HepG2 (cell line): ENCODE measurements around the gene TIAM1. TPM values are rescaled to one million over a fixed set of nuclear protein-coding genes. Genes with fewer than 3 reads are reported as not detected.

Experiments
- ATAC-seq: fragments of 200-7000 bp; cut with Tn5 transposase; 3 replicates; pipeline ENCODE4 v1.9.1; 2020; ENCODE audit warnings: mild to moderate bottlenecking, moderate library complexity
- BruUV-seq: library from RNA; stranded (reverse); fragments of 400-500 nt; replicated peaks from 2 replicates; lab custom pipeline; 2021; lab: Mats Ljungman, UMichigan
- CTCF ChIA-PET: fragments of 300-600 bp; formaldehyde crosslinking; extraction: SDS; loops from one replicate; lab custom pipeline; 2021; ENCODE audit warnings: low total read pairs, inconsistent platforms, low intra/inter-chr PET ratio; lab: Yijun Ruan, JAX
- POLR2A ChIA-PET: fragments of 350-600 bp; sonication (Branson Sonifier 250); formaldehyde crosslinking; loops from one replicate; lab custom pipeline; 2020; ENCODE audit warnings: antibody characterized with exemption, inconsistent platforms; lab: Yijun Ruan, JAX
- DNase-seq: peaks from one replicate; pipeline ENCODE4 v3.0.0-alpha.2; 2015; ENCODE audit warnings: low spot score
- FAIRE-seq: peaks from 3 replicates; lab custom pipeline; 2011; peaks lifted over from hg19 to GRCh38; lab: Jason Lieb, UNC
- H2AFZ ChIP-seq: one replicate; pipeline ENCODE4 v1.6.1; 2011; ENCODE audit warnings: low read length, inconsistent platforms
- H3K27ac ChIP-seq: fragments of 300-600 bp; 3 replicates; pipeline ENCODE4 v1.8.0; 2011; ENCODE audit warnings: mixed run types, mild to moderate bottlenecking, mixed read lengths, low read length, inconsistent platforms; ENCODE audit not compliant: insufficient read depth; ENCODE audit errors: extremely low read length
- H3K27me3 ChIP-seq, 2 experiments: fragments of 200-600 bp in 1 of 2; 2 replicates in 1 of 2; 3 replicates in 1 of 2; pipeline versions ENCODE4 v1.6.0 to v1.8.0; 2011; ENCODE audit warnings: low read length in 2 of 2, mild to moderate bottlenecking in 2 of 2, moderate library complexity in 2 of 2, inconsistent platforms in 1 of 2; ENCODE audit not compliant: insufficient read depth in 2 of 2, control insufficient read depth in 1 of 2
- H3K36me3 ChIP-seq, 2 experiments: fragments of 200-600 bp in 1 of 2; replicated peaks in 1 of 2; 2 replicates in 1 of 2; 3 replicates in 1 of 2; pipeline versions ENCODE4 v1.5.1 to v1.8.0; 2011; ENCODE audit warnings: low read length in 2 of 2, inconsistent platforms in 1 of 2; ENCODE audit not compliant: insufficient read depth in 2 of 2, control insufficient read depth in 1 of 2
- H3K4me1 ChIP-seq: 2 replicates; pipeline ENCODE4 v1.5.1; 2012; ENCODE audit warnings: low read length, inconsistent platforms; ENCODE audit not compliant: insufficient read depth
- H3K4me2 ChIP-seq: 2 replicates; pipeline ENCODE4 v1.6.0; 2011; ENCODE audit warnings: low read depth, low read length, inconsistent platforms
- H3K4me3 ChIP-seq, 3 experiments: fragments of 200-600 bp in 1 of 3; sonication (generic), shearing (Covaris generic) in 1 of 3; replicated peaks in 1 of 3; 2 replicates each; pipeline ENCODE4 v1.5.1; 2011 to 2016; ENCODE audit warnings: low read length in 3 of 3, inconsistent platforms in 2 of 3, low read depth in 2 of 3, mild to moderate bottlenecking in 2 of 3, control low read depth in 1 of 3, mixed read lengths in 1 of 3; ENCODE audit not compliant: insufficient read depth in 1 of 3
- H3K79me2 ChIP-seq: one replicate; pipeline ENCODE4 v1.6.1; 2011; ENCODE audit warnings: low read length, inconsistent platforms; ENCODE audit not compliant: insufficient read depth
- H3K9ac ChIP-seq: 2 replicates; pipeline ENCODE4 v1.6.0; 2011; ENCODE audit warnings: mild to moderate bottlenecking, low read depth, low read length, inconsistent platforms; ENCODE audit not compliant: insufficient read depth
- H3K9me3 ChIP-seq: 2 replicates; pipeline ENCODE4 v1.5.1; 2012; ENCODE audit warnings: mild to moderate bottlenecking, low read length
- H4K20me1 ChIP-seq: 2 replicates; pipeline ENCODE4 v1.6.0; 2011; ENCODE audit warnings: inconsistent platforms, mild to moderate bottlenecking, low read length, moderate library complexity; ENCODE audit not compliant: insufficient read depth
- CHCHD3 ChIP-seq: sonication (generic); formaldehyde crosslinking; IDR thresholded peaks from 2 replicates; pipeline ENCODE4 v1.8.0; 2022; ENCODE audit warnings: mild to moderate bottlenecking, missing genetic modification reagents, moderate library complexity
- GFI1 ChIP-seq: sonication (generic); formaldehyde crosslinking; IDR thresholded peaks from 2 replicates; pipeline ENCODE4 v1.5.0; 2020; ENCODE audit warnings: missing genetic modification reagents, mild to moderate bottlenecking, borderline replicate concordance
- MAFG ChIP-seq: sonication (generic); formaldehyde crosslinking; IDR thresholded peaks from 2 replicates; pipeline ENCODE4 v1.5.1; 2020; ENCODE audit warnings: mild to moderate bottlenecking, missing genetic modification reagents
- PRMT3 ChIP-seq: sonication (generic); formaldehyde crosslinking; IDR thresholded peaks from 2 replicates; pipeline ENCODE4 v1.8.1; 2022; ENCODE audit warnings: low read depth, mild to moderate bottlenecking, moderate library complexity, missing genetic modification reagents, borderline replicate concordance
- RNF2 ChIP-seq: fragments of 450-650 bp; conservative IDR thresholded peaks from 2 replicates; pipeline ENCODE4 v1.6.1; 2016; ENCODE audit warnings: low read depth
- TAF15 ChIP-seq: fragments of 200-400 bp; formaldehyde crosslinking; IDR thresholded peaks from one replicate; pipeline ENCODE4 v1.6.1; 2018; ENCODE audit warnings: mild to moderate bottlenecking, low read depth, low read length; ENCODE audit not compliant: poor library complexity, severe bottlenecking
- U2AF2 ChIP-seq: fragments of 200-400 bp; formaldehyde crosslinking; IDR thresholded peaks from 2 replicates; pipeline ENCODE4 v1.6.1; 2017; ENCODE audit warnings: low read depth, mild to moderate bottlenecking, low read length
- ZKSCAN8 ChIP-seq: IDR thresholded peaks from 2 replicates; pipeline ENCODE4 v1.6.1; 2016; ENCODE audit warnings: borderline replicate concordance, missing genetic modification reagents, missing compliant biosample characterization
- ZNF44 ChIP-seq: sonication (generic); formaldehyde crosslinking; IDR thresholded peaks from 2 replicates; pipeline ENCODE4 v1.5.1; 2020; ENCODE audit warnings: mild to moderate bottlenecking, missing genetic modification reagents
- ZNF446 ChIP-seq: sonication (generic); formaldehyde crosslinking; IDR thresholded peaks from 2 replicates; pipeline ENCODE4 v1.5.0; 2020; ENCODE audit warnings: mild to moderate bottlenecking, missing genetic modification reagents
- ZNF678 ChIP-seq: sonication (generic); formaldehyde crosslinking; IDR thresholded peaks from 2 replicates; pipeline ENCODE4 v1.4.0; 2020; ENCODE audit warnings: mild to moderate bottlenecking, missing genetic modification reagents
- ZNF773 ChIP-seq: sonication (generic); formaldehyde crosslinking; IDR thresholded peaks from 2 replicates; pipeline ENCODE4 v1.4.0; 2020; ENCODE audit warnings: missing genetic modification reagents, borderline replicate concordance
- WGBS: methylation state at CpG from one replicate; pipeline ENCODE4 v1.1.6; 2017; ENCODE audit warnings: low lambda C conversion rate; 5-methylcytosine and 5-hydroxymethylcytosine counted together
- in situ Hi-C: cut with HindIII; loops from 2 replicates; pipeline ENCODE4 v1.10.0; 2017; ENCODE audit warnings: low pct_unique_long_range_greater_than_20kb; ENCODE audit not compliant: extremely low pct_ligation_motif_present
- intact Hi-C: fragments of 100-400 bp; cut with micrococcal nuclease; formaldehyde crosslinking; loops from one replicate; pipeline ENCODE4 v1.10.0; 2022; ENCODE audit not compliant: unreplicated experiment
- polyA plus RNA-seq, 8 experiments: library from polyadenylated mRNA; depleted of rRNA in 3 of 8; stranded (reverse) in 7 of 8; unstranded in 1 of 8; fragments of >200 nt; fragmentation: Illumina TruSeq in 4 of 8; extraction: Trizol in 4 of 8; gene quantifications; 2 replicates each; pipeline versions ENCODE4 v1.2.1 to v1.2.3, GENCODE V29; 2011 to 2016; ENCODE audit warnings: low read depth in 4 of 8, missing spikeins in 1 of 8, mixed read lengths in 1 of 8; ENCODE audit not compliant: insufficient read depth in 1 of 8
- total RNA-seq, 5 experiments: library from RNA; depleted of rRNA; stranded (reverse); fragments of >200 nt; fragmentation: Illumina TruSeq; extraction: Trizol; gene quantifications; 2 replicates each; pipeline ENCODE4 v1.2.3, GENCODE V29; 2016; ENCODE audit warnings: low read depth in 1 of 5

The TIAM1 gene
- total and polyA plus RNA-seq, 2 of the 13 experiments (the other 11 are each of a cell fraction or from before 2014, with no cell fraction given): 0.13 to 0.24 TPM

- intact Hi-C loops (no loop called here), in situ Hi-C loops (no loop called here)
- no peaks in the 10 kb centered on the region for H3K79me2 ChIP-seq
- ChIA-PET POLR2A (no interaction called here), CTCF (no interaction called here)
- peak; percentile 42; the same call in 2 of the 3 replicates for ATAC-seq
- TF ChIP-seq MAFG (CRISPR knock-in tag): no peak
- no peak for TF ChIP-seq ZNF446
- no peak for TF ChIP-seq RNF2
- no peak for TF ChIP-seq GFI1
- TF ChIP-seq CHCHD3 (CRISPR knock-in tag): no peak
- no peak for TF ChIP-seq ZKSCAN8 (CRISPR knock-in tag)
- TF ChIP-seq PRMT3: no peak
- no peak for TF ChIP-seq ZNF44 (CRISPR knock-in tag)
- no peak for TF ChIP-seq ZNF678 (CRISPR knock-in tag)
- TF ChIP-seq U2AF2: no peak
- TF ChIP-seq TAF15: no peak
- no peak for TF ChIP-seq ZNF773 (CRISPR knock-in tag)
- H3K9me3 ChIP-seq: no peaks in the 10 kb centered on the region
- peak; percentile 5 for DNase-seq
- BruUV-seq: no TSS peak
- H4K20me1 ChIP-seq: no peaks in the 10 kb centered on the region
- H3K27ac ChIP-seq: no peak overlapping the region
- no peaks in the 10 kb centered on the region; a peak in 1 of 5 replicates for H3K27me3 ChIP-seq
- peaks cover 6% of the 10 kb centered on the region; the same call in 1 of the 2 replicates for H3K4me1 ChIP-seq
- 26% methylated on average over 14 of the region's 15 CpGs for WGBS
- no peak overlapping the region for H2AFZ ChIP-seq
- no peak overlapping the region for H3K4me2 ChIP-seq
- H3K9ac ChIP-seq: no peak overlapping the region
- no peaks in the 10 kb centered on the region for H3K36me3 ChIP-seq
- no peak overlapping the region for H3K4me3 ChIP-seq
- FAIRE-seq: no peak
Measured at GRCh38 chr21:31299291-31300147, 44.5 kb downstream of the TIAM1 start.
